Measurements from ENCODE around the gene CMAS.

- TF ChIP-seq, protein P1, sequence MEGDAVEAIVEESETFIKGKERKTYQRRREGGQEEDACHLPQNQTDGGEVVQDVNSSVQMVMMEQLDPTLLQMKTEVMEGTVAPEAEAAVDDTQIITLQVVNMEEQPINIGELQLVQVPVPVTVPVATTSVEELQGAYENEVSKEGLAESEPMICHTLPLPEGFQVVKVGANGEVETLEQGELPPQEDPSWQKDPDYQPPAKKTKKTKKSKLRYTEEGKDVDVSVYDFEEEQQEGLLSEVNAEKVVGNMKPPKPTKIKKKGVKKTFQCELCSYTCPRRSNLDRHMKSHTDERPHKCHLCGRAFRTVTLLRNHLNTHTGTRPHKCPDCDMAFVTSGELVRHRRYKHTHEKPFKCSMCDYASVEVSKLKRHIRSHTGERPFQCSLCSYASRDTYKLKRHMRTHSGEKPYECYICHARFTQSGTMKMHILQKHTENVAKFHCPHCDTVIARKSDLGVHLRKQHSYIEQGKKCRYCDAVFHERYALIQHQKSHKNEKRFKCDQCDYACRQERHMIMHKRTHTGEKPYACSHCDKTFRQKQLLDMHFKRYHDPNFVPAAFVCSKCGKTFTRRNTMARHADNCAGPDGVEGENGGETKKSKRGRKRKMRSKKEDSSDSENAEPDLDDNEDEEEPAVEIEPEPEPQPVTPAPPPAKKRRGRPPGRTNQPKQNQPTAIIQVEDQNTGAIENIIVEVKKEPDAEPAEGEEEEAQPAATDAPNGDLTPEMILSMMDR (IDR thresholded peaks at IDR 0.05; ENCODE audit: poor library complexity), result no peak
- TF ChIP-seq EZH2 (IDR thresholded peaks at IDR 0.05; ENCODE audit: borderline replicate concordance), result no peak
- TF ChIP-seq EZH2phosphoT487 (IDR thresholded peaks at IDR 0.05; ENCODE audit: low read depth, severe bottlenecking, unreplicated experiment), result no peak
These were observed 31.8 kb upstream of the CMAS start for GRCh38 chr12:22014041-22014782.
